Panc1 (cell line): ENCODE measurements around the gene TRERF1. TPM values are rescaled to one million over a fixed set of nuclear protein-coding genes. Genes with fewer than 3 reads are reported as not detected.

Source experiments
- ATAC-seq: fragments of 200-7000 bp; cut with Tn5 transposase; 2 replicates; pipeline ENCODE4 v1.9.1; 2020; ENCODE audit warnings: mild to moderate bottlenecking, moderate library complexity
- BruUV-seq: library from RNA; stranded (reverse); fragments of 400-500 nt; replicated peaks from 2 replicates; lab custom pipeline; 2021; lab: Mats Ljungman, UMichigan
- CTCF ChIA-PET: fragments of 300-600 bp; sonication (Branson Sonifier 250); formaldehyde crosslinking; loops from one replicate; lab custom pipeline; 2022; ENCODE audit warnings: antibody characterized with exemption; lab: Charles Lee
- POLR2A ChIA-PET: fragments of 300-600 bp; sonication (Branson Sonifier 250); formaldehyde crosslinking; loops from one replicate; lab custom pipeline; 2022; ENCODE audit warnings: antibody characterized with exemption; lab: Charles Lee
- DNase-seq: peaks from one replicate; pipeline ENCODE4 v3.0.0-alpha.2; 2010; ENCODE audit warnings: low read depth, low spot score
- H3K27ac ChIP-seq: 2 replicates; pipeline ENCODE4 v1.5.1; 2011; ENCODE audit warnings: mild to moderate bottlenecking, low read length, inconsistent platforms
- H3K27me3 ChIP-seq: fragments of 200-500 bp; sonication (Bioruptor generic); 2 replicates; pipeline ENCODE4 v1.6.0; 2014; ENCODE audit warnings: low read length, inconsistent platforms; ENCODE audit not compliant: control insufficient read depth, insufficient read depth
- H3K36me3 ChIP-seq: fragments of 200-500 bp; sonication (Bioruptor generic); 2 replicates; pipeline ENCODE4 v1.5.1; 2014; ENCODE audit warnings: inconsistent platforms, mild to moderate bottlenecking, low read length, moderate library complexity; ENCODE audit not compliant: control insufficient read depth, insufficient read depth
- H3K4me1 ChIP-seq: 2 replicates; pipeline ENCODE4 v1.5.1; 2011; ENCODE audit warnings: inconsistent platforms, mild to moderate bottlenecking, low read length, moderate library complexity; ENCODE audit not compliant: control insufficient read depth, insufficient read depth
- H3K4me3 ChIP-seq, 2 experiments: 2 replicates each; pipeline ENCODE4 v1.5.1; 2011 to 2012; ENCODE audit warnings: low read depth in 2 of 2, low read length in 2 of 2, mild to moderate bottlenecking in 2 of 2, inconsistent platforms in 1 of 2, moderate library complexity in 1 of 2
- H3K9me3 ChIP-seq: fragments of 200-500 bp; sonication (Bioruptor generic); 2 replicates; pipeline ENCODE4 v1.5.1; 2014; ENCODE audit warnings: low read depth, mild to moderate bottlenecking, inconsistent platforms, low read length, moderate library complexity; ENCODE audit not compliant: control insufficient read depth, insufficient read depth
- POLR2AphosphoS5 ChIP-seq: IDR thresholded peaks from 2 replicates; pipeline ENCODE4 v1.6.1; 2012; ENCODE audit warnings: mild to moderate bottlenecking, low read depth, low read length, moderate library complexity
- REST ChIP-seq, 2 experiments: IDR thresholded peaks; 2 replicates each; pipeline ENCODE4 v1.6.1; 2011 to 2012; ENCODE audit warnings: low read depth in 2 of 2, control low read depth in 1 of 2, low read length in 1 of 2, mild to moderate bottlenecking in 1 of 2, moderate library complexity in 1 of 2; ENCODE audit not compliant: insufficient read depth in 1 of 2
- SIN3A ChIP-seq: IDR thresholded peaks from 2 replicates; pipeline ENCODE4 v1.6.1; 2012; ENCODE audit warnings: low read depth, mild to moderate bottlenecking, low read length, moderate library complexity, borderline replicate concordance; ENCODE audit not compliant: insufficient read depth
- TCF7L2 ChIP-seq: IDR thresholded peaks from 2 replicates; pipeline ENCODE4 v1.6.1; 2011; ENCODE audit warnings: mild to moderate bottlenecking, low read depth, low read length, inconsistent platforms
- in situ Hi-C: cut with HindIII; loops from 2 replicates; pipeline ENCODE4 v1.10.0; 2016; ENCODE audit warnings: low sequenced_read_pairs, low pct_unique_long_range_greater_than_20kb
- intact Hi-C: fragments of 100-400 bp; cut with micrococcal nuclease; formaldehyde crosslinking; loops from one replicate; pipeline ENCODE4 v1.10.0; 2022; ENCODE audit not compliant: unreplicated experiment
- total RNA-seq: library from RNA; stranded (reverse); gene quantifications from one replicate; pipeline ENCODE4 v1.2.1, GENCODE V29; 2021; ENCODE audit not compliant: unreplicated experiment
- TF ChIP-seq, protein P1 (sequence below): fragments of 450-650 bp; IDR thresholded peaks from 2 replicates; pipeline ENCODE4 v1.5.1; 2017; ENCODE audit warnings: mild to moderate bottlenecking

Gene TRERF1
- total RNA-seq, 1 experiment from 2014 or later = 30.6 TPM

DNA sequence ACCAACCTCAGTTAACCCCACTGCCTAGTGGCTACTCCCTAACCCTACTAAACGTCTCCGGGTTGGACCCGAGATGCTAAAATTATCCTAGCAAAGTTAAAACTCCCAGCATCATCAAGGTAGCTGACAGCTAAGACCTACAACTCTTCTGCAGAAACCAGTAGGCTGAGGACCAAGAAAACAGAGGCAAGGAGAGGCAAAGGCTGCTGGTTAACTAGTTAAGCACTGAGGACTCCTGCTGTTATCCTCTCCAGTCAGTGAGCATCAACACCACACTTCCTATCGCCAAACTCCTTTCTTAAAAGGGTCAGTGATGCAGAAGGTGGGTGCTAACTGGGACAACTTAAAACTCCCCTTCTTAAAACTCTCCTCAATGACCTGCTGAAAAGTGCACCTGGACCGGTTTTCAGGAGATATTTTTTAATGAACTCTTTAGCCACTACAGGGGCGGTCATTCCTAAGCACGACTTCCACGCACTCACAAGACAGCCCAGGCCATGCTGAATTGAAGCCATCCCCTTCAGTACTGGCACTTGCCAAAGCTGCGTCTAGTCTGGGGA, 1.7 kb downstream of the TRERF1 start:
- in situ Hi-C loops = no loop called here
- H3K36me3 ChIP-seq = no peaks in the 10 kb centered on the region; the same call in 1 of the 2 replicates
- no peaks in the 10 kb centered on the region for H3K9me3 ChIP-seq
- ATAC-seq (no peak), DNase-seq (no peak)
- peak overlapping the region; percentile 81 to 90 for H3K4me3 ChIP-seq
- TF ChIP-seq SIN3A (no peak; the same call in 1 of the 2 replicates), REST (IDR thresholded peaks at IDR 0.05; ENCODE audit: insufficient read depth in 1 of 2, low read depth in 2 of 2, low read length in 1 of 2) (no peak), POLR2AphosphoS5 (no peak), TCF7L2 (no peak)
- TF ChIP-seq, protein P1, sequence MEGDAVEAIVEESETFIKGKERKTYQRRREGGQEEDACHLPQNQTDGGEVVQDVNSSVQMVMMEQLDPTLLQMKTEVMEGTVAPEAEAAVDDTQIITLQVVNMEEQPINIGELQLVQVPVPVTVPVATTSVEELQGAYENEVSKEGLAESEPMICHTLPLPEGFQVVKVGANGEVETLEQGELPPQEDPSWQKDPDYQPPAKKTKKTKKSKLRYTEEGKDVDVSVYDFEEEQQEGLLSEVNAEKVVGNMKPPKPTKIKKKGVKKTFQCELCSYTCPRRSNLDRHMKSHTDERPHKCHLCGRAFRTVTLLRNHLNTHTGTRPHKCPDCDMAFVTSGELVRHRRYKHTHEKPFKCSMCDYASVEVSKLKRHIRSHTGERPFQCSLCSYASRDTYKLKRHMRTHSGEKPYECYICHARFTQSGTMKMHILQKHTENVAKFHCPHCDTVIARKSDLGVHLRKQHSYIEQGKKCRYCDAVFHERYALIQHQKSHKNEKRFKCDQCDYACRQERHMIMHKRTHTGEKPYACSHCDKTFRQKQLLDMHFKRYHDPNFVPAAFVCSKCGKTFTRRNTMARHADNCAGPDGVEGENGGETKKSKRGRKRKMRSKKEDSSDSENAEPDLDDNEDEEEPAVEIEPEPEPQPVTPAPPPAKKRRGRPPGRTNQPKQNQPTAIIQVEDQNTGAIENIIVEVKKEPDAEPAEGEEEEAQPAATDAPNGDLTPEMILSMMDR = no peak
- no TSS peak for BruUV-seq
- peaks cover 41% of the 10 kb centered on the region for H3K4me1 ChIP-seq
- ChIA-PET CTCF (interaction anchor here (0.7 to 2.0 kb wide), 5 partner anchors 89 to 189 kb away, joined by 3 to 9 read pairs (median 4); no protein-coding TSS in a partner anchor), POLR2A (interaction anchor here (0.6 kb wide), 1 partner anchor 225 kb away, joined by 3 read pairs; no protein-coding TSS in a partner anchor)
- no peaks in the 10 kb centered on the region for H3K27me3 ChIP-seq
- intact Hi-C loops = loop anchor here (5.0 to 10.0 kb wide), 2 partner anchors 82 to 135 kb away; no protein-coding TSS in a partner anchor
- H3K27ac ChIP-seq = peak overlapping the region; percentile 95

DNA sequence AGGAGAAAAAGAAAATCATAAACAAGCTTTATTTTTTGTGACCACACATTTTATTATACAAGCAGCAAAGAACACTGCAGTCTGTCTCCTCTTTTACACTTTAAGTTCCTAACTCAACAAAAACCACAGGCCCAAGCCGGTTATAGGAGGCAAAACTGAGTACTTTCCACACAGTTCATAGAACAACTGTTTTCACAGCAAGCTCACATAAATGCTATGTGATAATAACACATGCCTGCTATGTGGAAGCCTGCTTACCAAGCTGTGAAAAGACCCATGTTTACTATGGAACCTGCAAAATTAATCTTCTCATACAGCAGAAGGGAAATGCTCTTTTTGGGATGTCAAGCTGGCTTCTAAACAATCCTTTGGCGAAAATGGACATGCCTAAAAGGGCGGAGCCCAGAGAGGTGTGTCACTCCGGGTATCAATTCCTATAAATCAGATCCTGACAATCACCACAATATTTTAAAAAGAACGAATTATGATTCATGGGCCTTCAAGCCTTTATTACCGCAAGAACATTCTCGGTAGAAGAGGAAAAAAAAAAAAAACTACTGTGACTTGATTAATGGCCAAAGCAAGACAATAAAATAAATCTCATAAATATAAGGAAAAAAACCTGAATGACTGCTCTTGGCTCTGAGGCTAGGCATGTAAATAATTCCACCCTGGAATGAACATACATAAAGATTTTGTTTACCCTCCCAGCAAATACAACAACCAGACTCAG, 2.6 kb downstream of the TRERF1 start:
- H3K27ac ChIP-seq = peak overlapping the region; percentile 95
- CTCF ChIA-PET = interaction anchor here (0.6 to 1.1 kb wide), 5 partner anchors 10 to 188 kb away, joined by 3 to 6 read pairs (median 4); no protein-coding TSS in a partner anchor
- BruUV-seq = no TSS peak

More for the DNA sequence above, 2.6 kb downstream of the TRERF1 start:
- in situ Hi-C loops (no loop called here), intact Hi-C loops (no loop called here)
- ATAC-seq (no peak), DNase-seq (no peak)
- Histone ChIP-seq H3K36me3 (no peaks in the 10 kb centered on the region; the same call in 1 of the 2 replicates), H3K27me3 (no peaks in the 10 kb centered on the region), H3K4me1 (peaks cover 39% of the 10 kb centered on the region), H3K9me3 (no peaks in the 10 kb centered on the region), H3K4me3 (peak overlapping the region; percentile 81 to 90)
- POLR2A ChIA-PET = no interaction called here
- TF ChIP-seq SIN3A (no peak), POLR2AphosphoS5 (no peak), TCF7L2 (no peak), REST (IDR thresholded peaks at IDR 0.05; ENCODE audit: insufficient read depth in 1 of 2, low read depth in 2 of 2, low read length in 1 of 2) (no peak)
- TF ChIP-seq, protein P1 = no peak
